GM12878 (cell line): ENCODE results near the gene UBE2E2. TPM values are rescaled to one million over a fixed set of nuclear protein-coding genes. Genes with fewer than 3 reads are reported as not detected.

Experiments used
- ATAC-seq: fragments of 200-7000 bp; cut with Tn5 transposase; 3 replicates; pipeline ENCODE4 v1.9.1; 2020; ENCODE audit warnings: mild to moderate bottlenecking, moderate library complexity
- BruUV-seq: library from RNA; stranded (reverse); fragments of 400-500 nt; replicated peaks from 2 replicates; lab custom pipeline; 2021; lab: Mats Ljungman, UMichigan
- CTCF ChIA-PET: fragments of 300-600 bp; sonication (Branson Sonifier 250); formaldehyde crosslinking; extraction: SDS; loops from one replicate; lab custom pipeline; 2021; ENCODE audit warnings: inconsistent platforms; lab: Yijun Ruan, JAX
- POLR2A ChIA-PET: fragments of 350-600 bp; formaldehyde crosslinking; extraction: SDS; loops from one replicate; lab custom pipeline; 2021; ENCODE audit warnings: inconsistent platforms; lab: Charles Lee
- RAD21 ChIA-PET: fragments of 300-600 bp; sonication (Branson Sonifier 250); formaldehyde crosslinking; loops from one replicate; lab custom pipeline; 2023; ENCODE audit warnings: antibody characterized with exemption; ENCODE audit not compliant: unreplicated experiment; lab: Charles Lee
- SMC1A ChIA-PET: fragments of 300-600 bp; sonication (Branson Sonifier 250); formaldehyde crosslinking; loops from one replicate; lab custom pipeline; 2023; ENCODE audit not compliant: unreplicated experiment, uncharacterized antibody; lab: Charles Lee
- DNase-seq: peaks from one replicate; pipeline ENCODE4 v3.0.0-alpha.2; 2011; ENCODE audit warnings: low read depth, low spot score
- FAIRE-seq: peaks from 3 replicates; lab custom pipeline; 2011; peaks lifted over from hg19 to GRCh38; lab: Jason Lieb, UNC
- H2AFZ ChIP-seq: 2 replicates; pipeline ENCODE4 v1.6.0; 2011; ENCODE audit warnings: low read depth, low read length, control low read depth; ENCODE audit not compliant: control insufficient read depth
- H3K27ac ChIP-seq: 2 replicates; pipeline ENCODE4 v1.5.1; 2011; ENCODE audit warnings: control low read depth; ENCODE audit not compliant: control insufficient read depth, insufficient read depth
- H3K27me3 ChIP-seq, 2 experiments: replicated peaks in 1 of 2; 2 replicates each; pipeline versions ENCODE4 v1.6.0 to v1.6.1; 2011; ENCODE audit warnings: low read length in 1 of 2; ENCODE audit not compliant: control insufficient read depth in 2 of 2, insufficient read depth in 2 of 2
- H3K36me3 ChIP-seq, 2 experiments: 2 replicates each; pipeline ENCODE4 v1.5.1; 2011; ENCODE audit warnings: low read length in 1 of 2; ENCODE audit not compliant: control insufficient read depth in 2 of 2, insufficient read depth in 2 of 2
- H3K4me1 ChIP-seq: 2 replicates; pipeline ENCODE4 v1.6.1; 2011; ENCODE audit warnings: mild to moderate bottlenecking, low read length, moderate library complexity, mixed read lengths; ENCODE audit not compliant: control insufficient read depth, insufficient read depth
- H3K4me2 ChIP-seq: 2 replicates; pipeline ENCODE4 v1.6.0; 2011; ENCODE audit warnings: control low read depth; ENCODE audit not compliant: control insufficient read depth, insufficient read depth
- H3K4me3 ChIP-seq: fragments of 200-600 bp; sonication (generic); 2 replicates; pipeline ENCODE4 v1.5.1; 2016
- H3K79me2 ChIP-seq: 2 replicates; pipeline ENCODE4 v1.6.0; 2011; ENCODE audit warnings: low read length; ENCODE audit not compliant: control insufficient read depth, insufficient read depth
- H3K9ac ChIP-seq: 2 replicates; pipeline ENCODE4 v1.8.0; 2011; ENCODE audit warnings: low read length, control low read depth, mixed read lengths; ENCODE audit not compliant: control insufficient read depth, insufficient read depth
- H3K9me3 ChIP-seq: replicated peaks from 3 replicates; pipeline ENCODE4 v1.5.1; 2011; ENCODE audit warnings: mild to moderate bottlenecking, low read length; ENCODE audit not compliant: control insufficient read depth, insufficient read depth
- H4K20me1 ChIP-seq: 2 replicates; pipeline ENCODE4 v1.6.0; 2011; ENCODE audit not compliant: control insufficient read depth, insufficient read depth
- CHD1 ChIP-seq: IDR thresholded peaks from 2 replicates; pipeline ENCODE4 v1.6.1; 2012; ENCODE audit warnings: low read depth, low read length, improper control_type of control experiment
- CHD2 ChIP-seq: IDR thresholded peaks from 2 replicates; pipeline ENCODE4 v1.6.1; 2011; ENCODE audit warnings: low read depth, low read length, improper control_type of control experiment, borderline replicate concordance
- CREB1 ChIP-seq: IDR thresholded peaks from 2 replicates; pipeline ENCODE4 v1.6.1; 2012; ENCODE audit warnings: low read depth, mild to moderate bottlenecking, inconsistent platforms
- E2F8 ChIP-seq: fragments of 450-650 bp; IDR thresholded peaks from 2 replicates; pipeline ENCODE4 v1.6.1; 2018; ENCODE audit warnings: mild to moderate bottlenecking, low read depth, moderate library complexity; ENCODE audit not compliant: partially characterized antibody
- ESRRA ChIP-seq: IDR thresholded peaks from 2 replicates; pipeline ENCODE4 v1.6.1; 2012; ENCODE audit warnings: mild to moderate bottlenecking, low read length, improper control_type of control experiment
- HDAC2 ChIP-seq: fragments of 200-600 bp; sonication (generic); IDR thresholded peaks from 2 replicates; pipeline ENCODE4 v1.6.1; 2017
- IKZF2 ChIP-seq, 2 experiments: fragments of 450-650 bp; IDR thresholded peaks; 2 replicates each; pipeline ENCODE4 v1.6.1; 2017; ENCODE audit warnings: mild to moderate bottlenecking in 2 of 2, moderate library complexity in 2 of 2
- IRF4 ChIP-seq: IDR thresholded peaks from 2 replicates; pipeline ENCODE4 v1.6.1; 2011; ENCODE audit warnings: low read depth, low read length
- LARP7 ChIP-seq: fragments of 450-650 bp; IDR thresholded peaks from 2 replicates; pipeline ENCODE4 v1.6.1; 2017; ENCODE audit warnings: mild to moderate bottlenecking
- NR2C2 ChIP-seq: IDR thresholded peaks from 2 replicates; pipeline ENCODE4 v1.6.1; 2011; ENCODE audit warnings: borderline replicate concordance, low read depth; ENCODE audit not compliant: control insufficient read depth, insufficient read length
- RBBP5 ChIP-seq: fragments of 200-600 bp; sonication (generic); conservative IDR thresholded peaks from 2 replicates; pipeline ENCODE4 v1.6.1; 2016
- SIX5 ChIP-seq: IDR thresholded peaks from 2 replicates; pipeline ENCODE4 v1.6.1; 2011; ENCODE audit warnings: mild to moderate bottlenecking, low read depth, low read length, moderate library complexity; ENCODE audit not compliant: severe bottlenecking
- TBL1XR1 ChIP-seq: IDR thresholded peaks from 2 replicates; pipeline ENCODE4 v1.6.1; 2012; ENCODE audit warnings: low read depth, low read length, improper control_type of control experiment
- TCF12 ChIP-seq: IDR thresholded peaks from 2 replicates; pipeline ENCODE4 v1.6.1; 2011; ENCODE audit warnings: low read depth, mild to moderate bottlenecking, low read length
- ZBTB4 ChIP-seq: fragments of 450-650 bp; formaldehyde crosslinking; IDR thresholded peaks from 2 replicates; pipeline ENCODE4 v1.4.0; 2022; ENCODE audit warnings: mild to moderate bottlenecking, moderate library complexity
- ZNF24 ChIP-seq: fragments of 450-650 bp; IDR thresholded peaks from 2 replicates; pipeline ENCODE4 v1.6.1; 2017; ENCODE audit warnings: antibody characterized with exemption, mild to moderate bottlenecking
- WGBS: methylation state at CpG from one replicate; pipeline ENCODE4 v1.1.6; 2016; ENCODE audit warnings: low lambda C conversion rate; ENCODE audit not compliant: insufficient replicate concordance, insufficient coverage; ENCODE audit errors: missing lambda C conversion rate; 5-methylcytosine and 5-hydroxymethylcytosine counted together
- in situ Hi-C: fragments of 300-500 bp; cut with MboI; formaldehyde crosslinking; loops from 9 replicates; pipeline ENCODE4 v1.14.3; 2018; ENCODE audit warnings: mixed read lengths
- intact Hi-C: fragments of 100-400 bp; cut with micrococcal nuclease; formaldehyde crosslinking; loops from one replicate; pipeline ENCODE4 v1.14.2; 2022; ENCODE audit not compliant: unreplicated experiment
- polyA plus RNA-seq, 11 experiments: library from polyadenylated mRNA; depleted of rRNA in 4 of 11; unstranded in 6 of 11; stranded (reverse) in 5 of 11; fragments of >200 nt; fragmentation: Nextera tagmentation in 4 of 11; fragmentation: Illumina TruSeq in 1 of 11; extraction: Ambion mirVana in 4 of 11; extraction: Trizol in 1 of 11; gene quantifications; 1 replicate in 1 of 11; 2 replicates in 10 of 11; pipeline versions ENCODE4 v1.2.1 to v1.2.3, GENCODE V29; 2011 to 2016; ENCODE audit warnings: inconsistent platforms in 2 of 11, missing spikeins in 2 of 11, low read depth in 1 of 11
- total RNA-seq, 4 experiments: library from RNA; depleted of rRNA in 3 of 4; stranded (reverse); fragments of >200 nt in 3 of 4; fragmentation: Illumina TruSeq in 1 of 4; extraction: Trizol in 1 of 4; gene quantifications; 2 replicates each; pipeline versions ENCODE4 v1.2.1 to v1.2.3, GENCODE V29; 2013 to 2021

UBE2E2 gene
- total and polyA plus RNA-seq, 10 of the 15 experiments (the other 5 are each of a cell fraction or from before 2014, with no cell fraction given): 8.7 to 71.0 (median 36.4) TPM

GRCh38 chr3:23576379-23576959 lies 373.3 kb downstream of the UBE2E2 start:
- POLR2A ChIA-PET: interaction anchor here (0.7 kb wide), 1 partner anchor 1039 kb away, joined by 4 read pairs; no protein-coding TSS in a partner anchor
- Histone ChIP-seq H3K79me2 (no peaks in the 10 kb centered on the region), H3K36me3 (no peaks in the 10 kb centered on the region; a peak in 1 of 4 replicates), H3K27ac (no peak overlapping the region), H3K9ac (no peak overlapping the region), H2AFZ (no peak overlapping the region), H4K20me1 (no peaks in the 10 kb centered on the region), H3K9me3 (peaks cover 2% of the 10 kb centered on the region; the same call in 2 of the 3 replicates), H3K4me3 (no peak overlapping the region), H3K4me2 (no peak overlapping the region), H3K4me1 (no peaks in the 10 kb centered on the region), H3K27me3 (no peaks in the 10 kb centered on the region)
- WGBS: 96% methylated on average over 2 of the region's 2 CpGs
- FAIRE-seq (no peak), DNase-seq (no peak), ATAC-seq (no peak)
- CTCF ChIA-PET: interaction anchor here (0.7 kb wide), 1 partner anchor 184 kb away, joined by 3 read pairs; no protein-coding TSS in a partner anchor
- intact Hi-C loops: no loop called here
- no TSS peak for BruUV-seq
- in situ Hi-C loops: no loop called here
- RAD21 ChIA-PET: interaction anchor here (0.7 kb wide), 1 partner anchor 1114 kb away, joined by 3 read pairs; no protein-coding TSS in a partner anchor
- TF ChIP-seq CHD2: no peak
- TF ChIP-seq HDAC2: no peak
- TF ChIP-seq ZNF24: no peak
- no peak for TF ChIP-seq TCF12
- no peak for TF ChIP-seq SIX5
- no peak for TF ChIP-seq CHD1
- no peak for TF ChIP-seq TBL1XR1
- TF ChIP-seq CREB1: no peak
- no peak for TF ChIP-seq ZBTB4
- TF ChIP-seq E2F8: no peak
- TF ChIP-seq ESRRA: no peak
- TF ChIP-seq LARP7: no peak
- TF ChIP-seq NR2C2: no peak
- TF ChIP-seq IRF4: no peak
- no peak for TF ChIP-seq RBBP5
- TF ChIP-seq IKZF2 (IDR thresholded peaks at IDR 0.05): no peak
- SMC1A ChIA-PET: interaction anchor here (1.3 kb wide), 1 partner anchor 27 kb away, joined by 3 read pairs; no protein-coding TSS in a partner anchor
